Heart left ventricle (tissue), 13 donors: ENCODE measurements around the gene IRS2.

Experiments used
- POLR2A ChIP-seq, 2 donors: fragments of 450-650 bp; IDR thresholded peaks; one replicate each; pipeline ENCODE4 v1.6.1; 2017; ENCODE audit warnings: antibody characterized with exemption in 2 of 2, mild to moderate bottlenecking in 2 of 2, moderate library complexity in 2 of 2
- TF ChIP-seq, protein P1 (sequence below), 12 donors: fragments of 200-600 bp; sonication (generic) in 4 of 12; IDR thresholded peaks; one replicate each; pipeline versions ENCODE4 v1.5.0 to v1.8.0; 2018 to 2022; ENCODE audit warnings: antibody characterized with exemption in 12 of 12, mild to moderate bottlenecking in 5 of 12
- donor health status: ischemic (EF 13 %, LVEDD 7.1; RV severe dilation, severe dysfunction).
- donor health status: DM: no; HTN: yes; CAD: no.
- donor health status: DM: no; HTN: no; CAD: no.
- donor health status: ischemic (EF 25% LVEDD 6.9; RV normal size, moderate dysfunction).
- donor health status: ischemic (EF 25% LVEDD 5.7; RV mildly dilated, moderate dysfunction).
- donor health status: ischemic (EF 35%, LVEDD 5.7; RV mildly dilated, moderate dysfunction).
- donor health status: nonischemic (EF 11% LVEDD 7.7; RV severe dilation, severe dysfunction).
- donor health status: DM: yes; HTN: yes; CAD: no.
- donor health status: PGD.
- donor health status: ischemic (EF 29% LVEDD 5.4; RV normal size, mild dysfunction).
- donor health status: nonischemic (EF 23%, LVEDD 6.1; RV moderate dilation, normal function).

DNA sequence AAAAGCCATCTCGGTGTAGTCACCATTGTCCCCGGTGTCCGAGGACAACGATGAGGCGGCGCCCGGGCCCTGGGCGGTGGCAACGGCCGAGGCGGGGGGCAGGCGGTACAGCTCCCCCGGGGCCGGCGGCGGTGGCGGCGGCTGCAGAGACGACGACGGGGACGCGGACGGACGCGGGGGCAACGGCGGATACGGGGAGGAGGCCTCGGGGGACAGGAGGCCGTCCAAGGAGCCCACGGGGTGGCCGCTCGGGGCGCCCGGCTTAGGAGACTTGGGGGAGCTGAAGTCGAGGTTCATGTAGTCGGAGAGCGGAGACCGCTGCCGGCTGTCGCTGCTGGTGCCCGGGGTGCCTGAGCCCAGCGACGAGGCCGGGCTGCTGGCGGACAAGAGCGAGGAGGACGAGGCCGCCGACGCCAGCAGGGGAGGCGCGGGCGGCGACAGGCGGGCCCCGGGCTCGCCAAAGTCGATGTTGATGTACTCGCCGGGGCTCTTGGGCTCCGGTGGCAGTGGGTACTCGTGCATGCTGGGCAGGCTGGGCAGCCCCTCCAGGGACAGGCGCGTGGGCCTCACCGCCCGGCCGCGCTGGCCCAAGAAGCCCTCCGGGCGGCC is 3.5 kb downstream of the IRS2 start:
- TF ChIP-seq, protein P1, sequence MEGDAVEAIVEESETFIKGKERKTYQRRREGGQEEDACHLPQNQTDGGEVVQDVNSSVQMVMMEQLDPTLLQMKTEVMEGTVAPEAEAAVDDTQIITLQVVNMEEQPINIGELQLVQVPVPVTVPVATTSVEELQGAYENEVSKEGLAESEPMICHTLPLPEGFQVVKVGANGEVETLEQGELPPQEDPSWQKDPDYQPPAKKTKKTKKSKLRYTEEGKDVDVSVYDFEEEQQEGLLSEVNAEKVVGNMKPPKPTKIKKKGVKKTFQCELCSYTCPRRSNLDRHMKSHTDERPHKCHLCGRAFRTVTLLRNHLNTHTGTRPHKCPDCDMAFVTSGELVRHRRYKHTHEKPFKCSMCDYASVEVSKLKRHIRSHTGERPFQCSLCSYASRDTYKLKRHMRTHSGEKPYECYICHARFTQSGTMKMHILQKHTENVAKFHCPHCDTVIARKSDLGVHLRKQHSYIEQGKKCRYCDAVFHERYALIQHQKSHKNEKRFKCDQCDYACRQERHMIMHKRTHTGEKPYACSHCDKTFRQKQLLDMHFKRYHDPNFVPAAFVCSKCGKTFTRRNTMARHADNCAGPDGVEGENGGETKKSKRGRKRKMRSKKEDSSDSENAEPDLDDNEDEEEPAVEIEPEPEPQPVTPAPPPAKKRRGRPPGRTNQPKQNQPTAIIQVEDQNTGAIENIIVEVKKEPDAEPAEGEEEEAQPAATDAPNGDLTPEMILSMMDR (IDR thresholded peaks at IDR 0.05): no peak
- no peak for TF ChIP-seq POLR2A (IDR thresholded peaks at IDR 0.05)
